ENCODE data around the gene MTG2. TPM values are rescaled to one million over a fixed set of nuclear protein-coding genes. Genes with fewer than 3 reads are reported as not detected.

The MTG2 gene
- total and polyA plus RNA-seq, 4 donors = 13.0 to 28.0 (median 24.4) TPM

- no peak for DNase-seq (ENCODE audit: low spot score)
- peaks cover 4 to 22% (median 13%) of the 10 kb centered on the region in 4 donors for H3K4me1 ChIP-seq (ENCODE audit: control insufficient read depth in 4 of 4, insufficient read depth in 4 of 4, low read length in 3 of 4)
- H3K4me3 ChIP-seq (ENCODE audit: low read depth in 1 of 3, low read length in 3 of 3) = no peak overlapping the region
- 76% methylated on average over 40 of the region's 40 CpGs for WGBS
- no peak overlapping the region for H3K27ac ChIP-seq (ENCODE audit: low read depth in 1 of 2, low read length in 2 of 2)
- H3K9ac ChIP-seq (ENCODE audit: low read depth in 1 of 2, low read length in 2 of 2) = no peak overlapping the region
- TF ChIP-seq CTCF (IDR thresholded peaks at IDR 0.05; ENCODE audit: low read depth, low read length, missing input control) (no peak), ZBTB33 (IDR thresholded peaks at IDR 0.05) (no peak), RXRA (IDR thresholded peaks at IDR 0.05) (no peak), FOXA1 (IDR thresholded peaks at IDR 0.05) (no peak), YY1 (IDR thresholded peaks at IDR 0.05) (no peak), MAX (IDR thresholded peaks at IDR 0.05) (no peak), SP1 (IDR thresholded peaks at IDR 0.05) (no peak), ATF3 (IDR thresholded peaks at IDR 0.05) (no peak), EGR1 (IDR thresholded peaks at IDR 0.05; ENCODE audit: low read depth in 2 of 2) (no peak), REST (IDR thresholded peaks at IDR 0.05) (no peak), HNF4A (conservative IDR thresholded peaks at IDR 0.05) (no peak), NR2F2 (IDR thresholded peaks at IDR 0.05) (no peak), FOXA2 (IDR thresholded peaks at IDR 0.05) (no peak), TAF1 (conservative IDR thresholded peaks at IDR 0.05) (no peak), HNF4G (IDR thresholded peaks at IDR 0.05) (no peak)
- H3K27me3 ChIP-seq (ENCODE audit: control insufficient read depth in 4 of 4, insufficient read depth in 4 of 4, low read length in 3 of 4) = peaks cover 5 to 9% (median 7%) of the 10 kb centered on the region in 4 donors
- no peaks in the 10 kb centered on the region for H3K9me3 ChIP-seq (ENCODE audit: control insufficient read depth in 4 of 4, low read length in 3 of 4)
- no peaks in the 10 kb centered on the region for H3K36me3 ChIP-seq (ENCODE audit: control insufficient read depth in 4 of 4, insufficient read depth in 3 of 4, low read depth in 1 of 4, low read length in 3 of 4)
These were observed 33.3 kb downstream of the MTG2 start for GRCh38 chr20:62215991-62216635.

All from liver (tissue), 9 donors.